Activated CD4-positive, alpha-beta T cell treated with anti-CD3 and anti-CD28 coated beads, Interleukin-2, amount 10 ng/mL, durations not matched to agents 24 days and 14 days (primary cell): ENCODE results near the gene TKTL1. TPM values are rescaled to one million over a fixed set of nuclear protein-coding genes. Genes with fewer than 3 reads are reported as not detected.
"Not testable (repeated sequence)": the region's sequence is repeated elsewhere in the genome, so short reads cannot be mapped to it uniquely, and the experiment has no call there.

Experiments used
- DNase-seq: peaks from one replicate; pipeline ENCODE4 v3.0.0; 2022
- H3K27ac Mint-ChIP-seq: one replicate; pipeline ENCODE4 v1.8.0; 2022; ENCODE audit warnings: mild to moderate bottlenecking, mixed read lengths
- H3K27me3 Mint-ChIP-seq: one replicate; pipeline ENCODE4 v1.8.0; 2022; ENCODE audit warnings: mixed read lengths
- H3K36me3 Mint-ChIP-seq: one replicate; pipeline ENCODE4 v1.8.0; 2022; ENCODE audit warnings: low read depth, mild to moderate bottlenecking, mixed read lengths
- H3K4me1 Mint-ChIP-seq: one replicate; pipeline ENCODE4 v1.8.0; 2021; ENCODE audit warnings: mixed read lengths
- H3K4me3 Mint-ChIP-seq: one replicate; pipeline ENCODE4 v1.8.0; 2022; ENCODE audit warnings: mild to moderate bottlenecking, moderate library complexity, mixed read lengths
- H3K9me3 Mint-ChIP-seq: one replicate; pipeline ENCODE4 v1.8.0; 2021; ENCODE audit warnings: mixed read lengths
- intact Hi-C: fragments of 100-400 bp; cut with micrococcal nuclease; formaldehyde crosslinking; loops from one replicate; pipeline ENCODE4 v1.15.1; 2023
- total RNA-seq: library from RNA; stranded (reverse); gene quantifications from 2 replicates; pipeline ENCODE4 v1.2.3, GENCODE V29; 2022

The TKTL1 gene
- total RNA-seq, 1 donor from 2014 or later: not detected

DNA sequence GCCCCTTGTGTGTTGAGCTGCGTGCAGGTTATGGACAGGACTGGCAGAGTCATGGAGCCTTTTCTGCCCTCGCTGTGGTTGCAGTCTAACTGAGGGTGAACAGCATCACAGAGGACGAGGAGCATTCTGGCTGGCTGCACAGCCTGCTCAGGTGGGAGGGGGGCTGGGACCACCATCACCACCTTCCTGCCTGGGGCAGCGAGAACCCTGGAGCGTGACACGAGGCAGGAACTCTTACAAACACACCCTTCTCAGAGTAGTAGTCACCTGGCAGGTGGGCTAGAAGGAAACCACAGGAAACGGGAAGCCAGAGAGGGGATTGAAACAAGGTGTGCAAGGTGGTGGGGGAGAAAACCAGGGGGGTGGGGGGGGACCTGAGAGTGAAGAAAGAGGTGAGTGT lies 25.6 kb downstream of the TKTL1 start:
- H3K27me3 Mint-ChIP-seq: no peaks in the 10 kb centered on the region
- H3K36me3 Mint-ChIP-seq: no peaks in the 10 kb centered on the region
- H3K4me3 Mint-ChIP-seq: no peak overlapping the region
- intact Hi-C loops: no loop called here
- no peak for DNase-seq
- peaks cover 22% of the 10 kb centered on the region for H3K4me1 Mint-ChIP-seq
- H3K27ac Mint-ChIP-seq: no peak overlapping the region
- no peaks in the 10 kb centered on the region for H3K9me3 Mint-ChIP-seq

DNA sequence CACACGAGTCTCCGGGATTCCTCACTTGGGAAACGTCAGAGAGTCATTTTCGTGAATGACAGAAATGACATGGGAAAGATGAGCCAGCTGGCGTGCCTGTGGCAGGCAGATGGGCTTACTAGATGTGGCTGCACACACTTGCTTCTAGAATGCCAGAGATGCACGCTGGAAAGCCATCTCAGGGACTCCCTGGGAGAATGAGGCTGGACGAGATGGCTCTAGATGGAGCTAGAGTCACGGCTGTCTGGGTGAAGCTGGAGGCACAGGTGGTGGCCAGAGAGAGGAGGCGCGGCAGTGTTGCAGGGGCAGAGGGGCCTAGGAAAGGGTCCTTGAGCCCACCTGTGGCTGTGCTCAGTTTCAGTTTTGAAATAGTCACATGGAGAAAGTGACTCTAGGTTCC lies 26.0 kb downstream of the TKTL1 start:
- no peaks in the 10 kb centered on the region for H3K9me3 Mint-ChIP-seq
- DNase-seq: no peak
- H3K4me1 Mint-ChIP-seq: peaks cover 25% of the 10 kb centered on the region
- peak overlapping the region; percentile 51 for H3K27ac Mint-ChIP-seq
- intact Hi-C loops: no loop called here
- no peaks in the 10 kb centered on the region for H3K36me3 Mint-ChIP-seq
- H3K27me3 Mint-ChIP-seq: no peaks in the 10 kb centered on the region
- H3K4me3 Mint-ChIP-seq: peak overlapping the region; percentile 37

DNA sequence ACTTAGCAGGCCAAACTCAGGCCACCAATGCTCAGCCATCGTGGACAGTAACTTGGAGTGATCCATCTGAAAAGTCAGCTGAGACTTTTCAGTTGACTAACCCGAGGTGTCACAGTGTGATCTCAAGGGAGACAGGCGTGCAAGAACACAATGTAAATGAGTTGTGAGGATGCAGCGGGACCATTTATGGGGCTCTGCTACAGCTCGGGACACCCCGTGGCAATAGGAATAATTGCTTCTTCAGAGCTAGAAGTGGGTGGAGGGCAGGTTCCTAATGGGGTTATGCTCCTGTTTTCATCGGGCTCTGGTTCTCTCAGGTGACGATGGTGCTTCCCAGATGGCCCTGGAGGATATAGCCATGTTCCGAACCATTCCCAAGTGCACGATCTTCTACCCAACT lies 27.3 kb downstream of the TKTL1 start:
- Mint-ChIP-seq H3K27ac (no peak overlapping the region), H3K27me3 (no peaks in the 10 kb centered on the region), H3K9me3 (no peaks in the 10 kb centered on the region), H3K4me1 (peaks cover 31% of the 10 kb centered on the region), H3K36me3 (no peaks in the 10 kb centered on the region), H3K4me3 (no peak overlapping the region)
- no peak for DNase-seq
- intact Hi-C loops: no loop called here

DNA sequence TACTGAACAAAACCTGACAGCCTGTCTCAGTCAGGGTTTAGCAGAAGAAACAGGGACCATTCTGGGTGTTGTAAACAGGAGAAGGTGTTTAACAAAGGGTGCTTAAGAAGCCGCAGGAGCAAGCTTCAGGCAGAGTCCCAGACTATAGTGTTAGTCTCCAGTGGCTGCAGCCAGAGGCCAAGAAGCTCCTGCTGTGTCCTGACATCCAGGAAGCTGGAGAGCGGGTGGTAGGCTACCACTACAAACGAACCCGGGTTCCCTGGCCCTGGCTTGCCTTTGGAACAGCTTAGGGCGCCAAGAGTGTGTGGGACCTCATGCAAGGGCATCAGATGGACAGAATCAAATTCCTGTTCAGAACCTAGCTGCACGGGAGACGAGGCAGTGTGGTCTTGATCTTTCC lies 27.9 kb downstream of the TKTL1 start:
- peaks cover 34% of the 10 kb centered on the region for H3K4me1 Mint-ChIP-seq
- H3K9me3 Mint-ChIP-seq: no peaks in the 10 kb centered on the region
- no peak overlapping the region for H3K4me3 Mint-ChIP-seq
- DNase-seq: no peak
- H3K27ac Mint-ChIP-seq: no peak overlapping the region
- no peaks in the 10 kb centered on the region for H3K36me3 Mint-ChIP-seq
- intact Hi-C loops: no loop called here
- no peaks in the 10 kb centered on the region for H3K27me3 Mint-ChIP-seq

DNA sequence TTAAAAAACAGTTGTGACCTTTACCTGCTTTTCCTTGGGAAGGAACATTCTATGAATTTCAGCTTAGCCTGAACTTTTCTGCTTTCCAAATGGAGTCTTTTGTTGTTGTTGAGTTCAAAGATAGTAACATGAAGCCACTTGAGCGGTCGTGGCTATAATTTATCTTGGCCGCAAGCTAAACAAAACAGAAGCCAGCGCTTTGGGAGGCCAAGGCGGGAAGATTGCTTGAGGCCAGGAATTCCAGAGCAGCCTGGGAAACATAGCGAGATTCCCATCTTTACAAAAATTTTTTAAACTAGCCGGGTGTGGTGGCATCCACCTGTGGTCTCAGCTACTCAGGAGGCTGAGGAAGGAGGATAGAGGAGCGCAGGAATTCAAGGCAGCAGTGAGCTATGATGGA lies 29.9 kb downstream of the TKTL1 start:
- Mint-ChIP-seq H3K27me3 (no peaks in the 10 kb centered on the region), H3K36me3 (no peaks in the 10 kb centered on the region), H3K9me3 (no peaks in the 10 kb centered on the region), H3K27ac (no peak overlapping the region), H3K4me3 (no peak overlapping the region), H3K4me1 (peaks cover 33% of the 10 kb centered on the region)
- DNase-seq: no peak
- intact Hi-C loops: no loop called here

DNA sequence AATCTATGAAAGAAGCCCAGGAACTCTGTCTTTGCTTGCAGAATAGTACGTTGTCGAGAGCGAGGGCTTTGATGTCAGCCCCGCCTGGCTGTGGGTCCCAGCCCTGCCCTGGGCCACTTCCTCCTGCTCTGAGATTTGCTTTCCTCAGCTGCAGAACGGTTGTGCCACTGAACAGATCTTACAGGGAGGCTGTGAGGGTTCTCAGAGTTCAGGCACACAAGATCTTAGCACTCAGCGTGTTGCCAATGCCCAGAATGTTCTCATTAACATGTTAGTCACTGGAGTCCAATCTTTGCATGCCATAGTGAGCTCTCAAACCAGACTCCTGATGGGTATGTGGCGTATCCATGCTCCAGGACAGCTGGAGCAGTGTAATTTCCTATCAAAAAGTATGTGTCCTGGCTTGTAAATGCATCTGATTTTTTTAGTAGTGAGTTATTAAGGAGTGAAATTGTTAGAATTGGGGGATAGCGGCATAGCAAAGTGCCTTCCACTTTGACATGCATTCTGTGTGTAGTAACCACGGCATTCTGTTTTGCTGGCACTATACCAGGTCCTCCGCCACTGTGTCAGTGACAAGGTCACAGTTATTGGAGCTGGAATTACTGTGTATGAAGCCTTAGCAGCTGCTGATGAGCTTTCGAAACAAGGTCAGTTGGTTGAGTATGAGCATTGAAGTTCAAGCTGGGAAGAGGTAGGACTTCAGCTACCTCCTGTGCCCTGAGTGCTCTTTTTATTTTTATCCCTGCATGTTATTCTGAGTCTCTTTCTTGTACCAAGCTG lies 31.6 kb downstream of the TKTL1 start:
- H3K9me3 Mint-ChIP-seq: no peaks in the 10 kb centered on the region

DNA sequence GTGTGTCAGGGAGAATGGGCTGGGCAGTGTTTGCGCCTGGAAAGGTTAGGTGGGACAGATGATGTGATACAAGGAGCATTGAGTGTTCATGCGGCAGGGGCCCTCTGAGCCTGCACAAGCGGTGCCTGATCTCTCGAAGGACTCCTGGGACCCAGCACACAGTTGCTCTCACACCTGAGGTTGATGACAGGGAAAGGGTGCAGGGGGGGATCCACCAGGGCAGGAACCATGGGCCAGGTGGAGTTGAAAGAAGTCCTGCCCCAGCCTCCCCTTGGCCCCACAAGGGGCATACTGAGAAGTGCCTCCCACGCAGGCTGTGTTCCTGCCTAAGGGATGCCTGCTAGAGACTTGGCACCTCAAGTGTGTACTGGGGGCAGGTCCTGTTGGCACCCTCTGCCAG lies 33.1 kb downstream of the TKTL1 start:
- no peaks in the 10 kb centered on the region for H3K36me3 Mint-ChIP-seq
- no peak overlapping the region for H3K4me3 Mint-ChIP-seq
- no peaks in the 10 kb centered on the region for H3K27me3 Mint-ChIP-seq
- H3K4me1 Mint-ChIP-seq: peaks cover 27% of the 10 kb centered on the region
- intact Hi-C loops: no loop called here
- no peaks in the 10 kb centered on the region for H3K9me3 Mint-ChIP-seq
- DNase-seq: no peak
- no peak overlapping the region for H3K27ac Mint-ChIP-seq

More for the DNA sequence above, 31.6 kb downstream of the TKTL1 start:
- DNase-seq: peak; percentile 84
- H3K4me3 Mint-ChIP-seq: peak overlapping the region; percentile 52
- no peaks in the 10 kb centered on the region for H3K36me3 Mint-ChIP-seq
- no peaks in the 10 kb centered on the region for H3K27me3 Mint-ChIP-seq
- H3K4me1 Mint-ChIP-seq: peaks cover 24% of the 10 kb centered on the region
- peak overlapping the region; percentile 43 for H3K27ac Mint-ChIP-seq
- intact Hi-C loops: no loop called here

DNA sequence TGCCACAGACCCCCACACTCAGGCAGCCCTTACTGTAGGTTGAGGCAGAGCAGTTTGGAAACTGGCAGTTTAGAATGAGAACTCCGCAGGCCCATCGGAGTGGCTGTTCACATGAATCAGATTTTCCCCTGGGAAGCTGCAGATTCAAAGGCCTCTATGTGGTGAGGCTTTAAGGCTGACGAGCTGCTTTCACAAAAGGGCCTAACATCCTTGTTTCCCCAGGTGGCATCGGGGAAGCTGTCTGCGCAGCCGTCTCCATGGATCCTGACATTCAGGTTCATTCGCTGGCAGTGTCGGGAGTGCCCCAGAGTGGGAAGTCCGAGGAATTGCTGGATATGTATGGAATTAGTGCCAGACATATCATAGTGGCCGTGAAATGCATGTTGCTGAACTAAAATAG lies 33.7 kb downstream of the TKTL1 start:
- H3K27ac Mint-ChIP-seq: no peak overlapping the region
- H3K27me3 Mint-ChIP-seq: no peaks in the 10 kb centered on the region
- H3K9me3 Mint-ChIP-seq: no peaks in the 10 kb centered on the region
- H3K4me1 Mint-ChIP-seq: peaks cover 34% of the 10 kb centered on the region
- no peak for DNase-seq
- intact Hi-C loops: no loop called here
- no peak overlapping the region for H3K4me3 Mint-ChIP-seq
- no peaks in the 10 kb centered on the region for H3K36me3 Mint-ChIP-seq

DNA sequence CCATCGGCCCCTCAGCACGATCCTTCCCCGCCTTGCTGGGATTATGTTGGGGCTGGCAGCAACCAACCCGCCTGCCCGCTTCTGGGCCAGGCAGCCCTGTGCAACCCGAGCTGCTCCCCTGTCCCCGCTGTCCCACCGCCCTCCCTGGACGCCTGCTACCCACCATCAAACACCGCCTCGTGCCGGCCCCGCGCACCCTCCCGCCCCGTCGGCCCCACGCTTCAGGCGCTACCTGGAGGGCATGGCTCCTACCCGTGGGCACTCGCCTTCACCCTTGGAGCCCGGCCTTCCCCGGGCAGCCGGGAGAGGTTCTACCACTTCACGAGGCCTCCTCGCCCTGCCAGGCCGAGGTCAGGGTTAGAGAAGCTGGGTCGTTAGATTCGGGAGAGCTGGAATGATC lies 37.0 kb downstream of the TKTL1 start:
- no peak overlapping the region for H3K4me3 Mint-ChIP-seq
- no peak overlapping the region for H3K27ac Mint-ChIP-seq
- no peaks in the 10 kb centered on the region for H3K27me3 Mint-ChIP-seq
- no peak for DNase-seq
- H3K9me3 Mint-ChIP-seq: no peaks in the 10 kb centered on the region
- H3K36me3 Mint-ChIP-seq: no peaks in the 10 kb centered on the region
- H3K4me1 Mint-ChIP-seq: peaks cover 31% of the 10 kb centered on the region
- intact Hi-C loops: no loop called here

DNA sequence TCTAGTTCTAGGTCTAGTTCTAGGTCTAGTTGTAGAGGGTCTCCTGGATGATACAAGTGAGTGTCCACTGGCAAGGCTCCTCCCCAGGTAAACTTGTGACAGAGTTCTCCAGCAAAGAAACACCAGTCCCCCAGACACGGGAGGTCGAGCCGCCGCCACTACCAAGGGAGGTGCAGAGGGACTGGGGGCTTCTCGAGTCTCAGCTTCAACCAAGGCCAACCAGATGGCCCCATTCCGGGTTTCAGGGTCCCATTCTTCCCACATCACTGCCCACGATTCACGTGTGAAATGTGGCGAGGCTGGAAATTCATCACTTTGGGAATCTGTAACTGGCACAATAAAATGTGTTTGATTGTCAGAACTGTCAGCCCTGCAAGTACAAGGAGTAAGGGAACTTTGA lies 37.5 kb downstream of the TKTL1 start:
- H3K4me3 Mint-ChIP-seq: no peak overlapping the region
- intact Hi-C loops: no loop called here
- peak overlapping the region; percentile 51 for H3K27ac Mint-ChIP-seq
- H3K4me1 Mint-ChIP-seq: peaks cover 26% of the 10 kb centered on the region
- no peaks in the 10 kb centered on the region for H3K36me3 Mint-ChIP-seq
- no peak for DNase-seq
- H3K9me3 Mint-ChIP-seq: no peaks in the 10 kb centered on the region
- no peaks in the 10 kb centered on the region for H3K27me3 Mint-ChIP-seq

DNA sequence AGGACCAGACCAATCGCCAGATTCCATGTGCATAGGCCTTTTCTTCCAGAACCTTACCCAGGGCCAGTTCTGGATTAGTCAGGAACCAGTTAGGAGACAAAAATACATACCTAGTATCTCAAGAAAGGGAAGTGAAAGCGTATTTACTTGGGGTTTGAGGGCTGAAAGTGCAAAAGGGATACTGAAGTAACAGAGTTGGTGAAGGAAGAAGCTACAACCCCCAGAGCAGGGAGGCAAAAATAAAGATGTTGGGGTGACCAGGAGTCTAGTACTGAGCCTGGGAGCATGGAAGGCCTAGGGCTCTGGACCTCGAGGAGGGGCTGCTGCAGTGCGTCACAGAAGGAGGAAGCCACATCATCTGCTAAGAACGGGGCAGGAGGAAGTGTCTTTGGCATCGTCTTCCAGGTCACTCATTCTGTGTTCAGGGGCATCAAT lies 38.3 kb downstream of the TKTL1 start:
- Mint-ChIP-seq H3K4me3 (peak overlapping the region; percentile 73), H3K36me3 (no peaks in the 10 kb centered on the region), H3K27me3 (no peaks in the 10 kb centered on the region), H3K9me3 (no peaks in the 10 kb centered on the region), H3K4me1 (peaks cover 23% of the 10 kb centered on the region), H3K27ac (peak overlapping the region; percentile 94)
- DNase-seq: no peak
- intact Hi-C loops: no loop called here

DNA sequence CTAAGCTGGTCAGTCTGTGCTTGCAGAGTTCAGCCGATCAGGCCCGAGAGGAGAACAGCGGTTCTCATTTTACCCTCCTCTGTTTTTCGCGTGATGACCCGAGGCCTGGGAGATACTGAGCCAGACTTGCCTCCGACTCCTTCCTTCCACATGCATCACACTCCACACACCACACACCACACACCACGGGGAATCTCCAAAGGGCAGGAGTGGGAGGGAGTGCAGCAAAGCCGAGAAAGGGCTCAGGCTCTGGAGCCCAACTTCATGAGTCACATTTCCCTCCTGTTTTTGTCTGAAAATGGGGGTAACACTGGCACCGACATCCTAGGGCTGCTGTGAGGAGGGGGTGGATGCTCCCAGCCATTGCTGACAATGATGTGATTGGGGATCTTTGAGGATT lies 38.9 kb downstream of the TKTL1 start:
- intact Hi-C loops: no loop called here
- Mint-ChIP-seq H3K27me3 (no peaks in the 10 kb centered on the region), H3K9me3 (no peaks in the 10 kb centered on the region), H3K4me3 (peak overlapping the region; percentile 73), H3K4me1 (peaks cover 23% of the 10 kb centered on the region), H3K36me3 (no peaks in the 10 kb centered on the region), H3K27ac (peak overlapping the region; percentile 94)
- no peak for DNase-seq

DNA sequence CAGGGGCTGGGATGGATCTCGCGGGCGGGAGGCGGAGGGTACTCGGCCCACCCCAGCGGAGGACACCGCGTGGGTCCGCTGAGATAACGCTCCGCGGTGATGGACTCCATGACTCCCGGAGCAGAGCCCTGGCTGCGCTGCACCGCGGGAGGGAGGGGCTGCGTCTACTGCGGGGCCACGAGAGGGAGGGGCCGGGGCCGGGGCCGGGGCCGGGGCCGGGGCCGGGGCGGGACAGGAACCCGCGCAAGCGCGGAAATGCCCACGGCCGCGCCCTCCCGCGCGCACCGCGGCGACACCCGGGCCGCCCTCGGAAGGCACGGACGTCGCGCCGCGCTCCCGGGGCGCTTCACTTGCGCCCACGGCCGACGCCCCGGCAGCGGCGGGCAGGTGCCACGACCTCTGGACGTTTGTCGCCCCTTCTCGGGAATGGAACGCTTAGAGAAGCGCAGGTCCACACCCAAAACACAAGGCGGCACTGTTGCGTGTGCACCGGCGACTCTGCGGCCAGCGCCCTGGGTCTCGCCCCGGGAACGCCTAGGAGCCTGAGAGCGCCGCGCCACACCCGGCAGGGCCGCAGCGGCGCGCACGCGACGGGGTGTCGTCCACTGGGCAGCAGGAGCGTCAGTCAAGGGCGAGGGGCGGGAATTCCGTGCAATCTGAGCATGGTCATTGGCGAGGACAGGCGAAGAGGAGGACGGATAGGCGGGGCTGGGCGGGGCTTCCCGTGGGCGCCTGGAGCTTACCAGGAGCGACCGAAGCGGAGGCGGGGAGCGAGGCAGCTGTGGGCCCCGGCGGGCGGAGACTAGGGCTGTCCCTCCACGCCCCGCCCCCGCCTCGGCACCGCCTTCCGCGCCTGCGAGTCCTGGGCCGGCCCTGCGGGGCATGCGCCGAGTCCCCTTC lies 46.1 kb downstream of the TKTL1 start:
- DNase-seq, H3K4me1 Mint-ChIP-seq, intact Hi-C loops, H3K36me3 Mint-ChIP-seq, H3K27ac Mint-ChIP-seq, H3K27me3 Mint-ChIP-seq, H3K4me3 Mint-ChIP-seq, H3K9me3 Mint-ChIP-seq: not testable (repeated sequence)

DNA sequence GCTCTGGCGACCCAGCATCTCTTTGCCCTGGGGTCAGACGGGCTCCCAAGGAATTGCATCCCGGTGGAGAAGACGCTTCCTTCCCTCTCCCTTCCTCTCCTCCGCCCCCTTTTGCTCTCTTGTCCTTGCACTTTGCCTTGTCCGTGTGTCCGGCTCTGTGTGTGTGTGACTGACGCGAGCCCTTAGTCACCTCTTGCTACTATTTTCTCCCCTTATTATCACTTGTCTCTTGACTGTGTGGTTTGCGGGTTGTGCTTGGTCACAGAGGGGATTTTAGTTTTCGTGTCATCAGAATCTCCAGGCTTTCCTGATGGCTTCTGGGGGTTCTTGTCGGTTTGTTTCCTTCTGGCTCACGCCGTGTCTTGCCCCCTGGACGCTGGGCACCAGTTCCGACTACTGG lies 47.5 kb downstream of the TKTL1 start:
- intact Hi-C loops, H3K27ac Mint-ChIP-seq, H3K9me3 Mint-ChIP-seq, H3K36me3 Mint-ChIP-seq, H3K4me1 Mint-ChIP-seq, H3K4me3 Mint-ChIP-seq, DNase-seq, H3K27me3 Mint-ChIP-seq: not testable (repeated sequence)
